ENCODE data around the gene ASCL1.

The ASCL1 gene

DNA sequence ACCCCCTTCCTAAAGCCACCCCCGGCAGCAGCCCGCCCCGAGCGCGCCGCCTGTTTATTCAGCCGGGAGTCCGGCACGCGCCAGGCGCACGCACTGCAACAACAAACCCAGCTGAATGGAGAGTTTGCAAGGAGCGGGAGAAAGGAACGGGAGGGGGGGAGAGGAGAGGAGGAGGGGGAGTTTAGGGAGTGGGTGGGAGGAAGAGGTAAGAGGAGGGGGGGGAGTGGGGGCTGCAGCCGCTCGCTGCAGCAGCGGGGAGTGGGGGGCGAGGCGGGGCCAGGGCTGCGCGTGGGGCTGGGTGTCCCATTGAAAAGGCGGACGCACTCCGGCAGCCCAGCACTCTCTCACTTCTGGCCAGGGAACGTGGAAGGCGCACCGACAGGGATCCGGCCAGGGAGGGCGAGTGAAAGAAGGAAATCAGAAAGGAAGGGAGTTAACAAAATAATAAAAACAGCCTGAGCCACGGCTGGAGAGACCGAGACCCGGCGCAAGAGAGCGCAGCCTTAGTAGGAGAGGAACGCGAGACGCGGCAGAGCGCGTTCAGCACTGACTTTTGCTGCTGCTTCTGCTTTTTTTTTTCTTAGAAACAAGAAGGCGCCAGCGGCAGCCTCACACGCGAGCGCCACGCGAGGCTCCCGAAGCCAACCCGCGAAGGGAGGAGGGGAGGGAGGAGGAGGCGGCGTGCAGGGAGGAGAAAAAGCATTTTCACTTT is at the start of gene ASCL1:
Gene ASCL1 (plus strand): TSS at position 336 of the 712 bp plus-strand sequence. CDS start 571 bp downstream, outside the sequence.
- DNase-seq (ENCODE audit: low read depth): no peak

GRCh38 chr12:102907918-102908317 is 49.6 kb upstream of the ASCL1 start:
- no peak for DNase-seq (ENCODE audit: low read depth)

- DNase-seq (ENCODE audit: low read depth): no peak
Measured at GRCh38 chr12:102910137-102910536, 47.3 kb upstream of the ASCL1 start.

DNA sequence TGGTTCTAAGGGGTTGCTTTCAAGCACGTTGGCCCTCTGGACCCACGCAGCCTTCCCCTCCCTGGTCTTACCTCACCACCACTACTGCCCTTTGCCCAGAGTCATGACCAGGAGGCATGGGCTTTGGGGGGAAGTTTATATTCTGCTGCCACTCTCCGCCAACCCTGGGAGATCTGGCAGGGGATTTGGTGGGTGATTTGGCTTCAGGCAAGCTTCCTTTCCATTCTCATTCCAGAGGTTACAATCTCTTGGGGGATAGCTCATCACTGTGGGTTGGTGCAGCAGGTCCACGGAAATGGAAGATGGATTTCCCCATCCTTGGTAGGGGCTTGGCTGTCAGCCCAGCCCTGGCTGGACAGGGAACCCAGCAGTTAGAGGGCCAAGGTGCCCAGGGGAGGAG is 46.7 kb upstream of the ASCL1 start:
- DNase-seq (ENCODE audit: low read depth): no peak

GRCh38 chr12:102911320-102911719 is 46.2 kb upstream of the ASCL1 start:
- no peak for DNase-seq (ENCODE audit: low read depth)

DNA sequence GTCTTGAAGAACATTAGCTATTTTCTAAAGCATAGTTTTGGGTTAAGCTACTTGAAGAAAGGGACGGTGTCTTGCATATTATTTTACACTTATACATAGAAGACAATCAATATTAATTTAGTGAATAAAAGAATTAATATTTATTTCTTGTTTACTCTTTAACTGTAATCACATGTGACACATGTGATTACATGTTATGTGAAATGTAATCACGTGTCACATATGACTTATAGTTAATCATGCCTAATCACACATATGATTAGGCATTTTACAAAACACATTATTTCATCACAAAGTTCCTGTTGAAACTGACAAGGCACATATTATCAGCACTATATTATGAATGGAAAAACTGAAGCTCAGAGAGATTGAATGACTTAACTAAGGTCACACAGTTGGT is 45.2 kb upstream of the ASCL1 start:
- no peak for DNase-seq (ENCODE audit: low read depth)

DNA sequence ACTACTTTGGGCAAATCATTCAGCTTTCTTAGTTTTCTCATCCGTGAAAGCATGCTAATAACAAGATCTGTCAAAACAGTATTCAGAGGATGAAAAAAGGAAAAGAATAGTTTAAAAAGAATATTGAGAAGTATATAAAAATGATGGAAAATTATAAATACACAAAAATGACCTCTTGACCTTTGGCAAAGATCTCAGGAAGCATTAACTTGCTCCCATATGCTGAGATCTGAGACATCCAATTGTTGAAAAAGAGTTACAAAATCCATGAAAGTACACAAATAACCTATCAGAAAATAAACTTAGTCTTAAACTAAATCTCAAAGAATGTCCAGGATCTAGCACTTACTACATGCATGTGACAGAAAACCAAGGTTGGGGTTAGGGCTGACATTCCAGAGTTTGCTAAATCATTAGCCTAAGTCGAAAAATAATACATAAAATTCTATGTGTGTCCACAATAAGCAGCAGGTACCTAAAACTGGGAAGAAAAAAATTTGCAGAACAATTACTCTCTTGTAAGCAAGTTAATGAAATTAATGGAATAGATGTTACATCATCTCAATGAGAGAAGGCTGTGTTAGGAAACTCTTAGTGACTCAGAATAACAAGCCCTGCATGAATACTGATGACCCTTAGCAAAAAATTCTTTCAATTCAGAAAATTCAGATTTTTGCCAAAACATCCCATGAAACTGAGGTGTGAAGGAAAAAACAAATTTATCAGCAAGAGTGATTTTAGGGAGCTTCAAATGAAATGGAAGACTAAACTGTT is 43.8 kb upstream of the ASCL1 start:
- DNase-seq (ENCODE audit: low read depth): no peak

GRCh38 chr12:102916252-102917025 is 41.0 kb upstream of the ASCL1 start:
- DNase-seq (ENCODE audit: low read depth): no peak

DNA sequence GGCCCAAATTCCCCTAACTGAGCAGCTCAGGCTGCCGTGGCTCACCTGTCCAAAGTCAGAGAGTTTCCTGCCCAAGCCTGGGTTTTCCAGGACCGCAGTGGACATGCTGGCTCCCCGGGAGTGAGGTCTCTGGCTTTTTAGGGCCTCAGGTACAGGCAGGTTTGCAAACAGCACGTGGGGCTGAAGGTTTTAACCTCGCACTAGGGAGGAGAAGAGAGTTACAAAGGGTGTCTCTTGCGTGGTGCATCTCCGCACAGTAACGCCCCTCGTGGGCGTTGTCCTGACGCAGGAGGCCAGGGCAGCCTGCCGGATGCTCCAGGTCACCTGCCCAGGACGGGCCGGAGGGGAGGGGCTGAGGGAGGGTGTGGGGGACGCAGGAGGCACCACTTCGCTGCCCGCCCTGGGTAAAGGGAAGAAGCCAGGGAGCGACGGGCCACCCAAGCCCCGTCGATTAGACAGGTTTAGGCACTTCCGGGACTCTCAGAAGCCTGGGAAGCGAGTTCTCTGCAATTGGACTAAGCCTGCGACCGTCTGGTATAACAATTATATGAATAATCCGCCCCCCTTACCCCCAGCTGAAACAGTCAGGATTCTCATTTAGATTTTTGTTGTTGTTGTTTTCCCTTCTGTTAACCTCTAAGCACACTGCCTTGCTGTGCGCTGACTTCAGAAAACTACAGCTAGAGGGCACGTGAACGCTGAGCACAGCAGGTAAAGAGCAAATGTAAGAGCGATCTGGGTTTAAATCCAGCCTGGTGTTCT is 40.3 kb upstream of the ASCL1 start, which contains the start of gene PAH:
Gene PAH (minus strand): TSS at position 219 of the 762 bp plus-strand sequence. CDS start 114 bp downstream, at position 105.
- DNase-seq (ENCODE audit: low read depth): no peak

GRCh38 chr12:102918840-102919239 is 38.6 kb upstream of the ASCL1 start:
- DNase-seq (ENCODE audit: low read depth): no peak

- no peak for DNase-seq (ENCODE audit: low read depth)
Measured at GRCh38 chr12:102920271-102920670, 37.2 kb upstream of the ASCL1 start.

DNA sequence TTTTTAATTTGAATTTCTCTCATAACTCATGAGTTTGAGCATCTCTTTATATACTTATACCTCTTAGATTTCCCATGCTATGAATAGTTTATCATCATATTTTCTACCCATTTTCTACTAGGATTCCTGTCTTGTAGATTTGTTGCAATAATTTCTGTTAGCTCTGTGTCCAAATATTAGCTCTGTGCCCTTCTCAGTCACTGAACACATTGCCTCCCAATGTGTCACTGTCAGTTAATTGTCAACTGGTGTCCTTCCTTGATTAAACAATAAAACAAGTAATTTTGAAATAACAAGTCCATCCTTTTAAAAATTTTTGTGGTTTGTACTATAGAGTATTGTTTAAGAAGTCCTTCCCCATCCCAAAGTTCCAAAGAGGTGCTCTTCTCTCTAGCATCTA is 36.2 kb upstream of the ASCL1 start:
- DNase-seq (ENCODE audit: low read depth): no peak

DNA sequence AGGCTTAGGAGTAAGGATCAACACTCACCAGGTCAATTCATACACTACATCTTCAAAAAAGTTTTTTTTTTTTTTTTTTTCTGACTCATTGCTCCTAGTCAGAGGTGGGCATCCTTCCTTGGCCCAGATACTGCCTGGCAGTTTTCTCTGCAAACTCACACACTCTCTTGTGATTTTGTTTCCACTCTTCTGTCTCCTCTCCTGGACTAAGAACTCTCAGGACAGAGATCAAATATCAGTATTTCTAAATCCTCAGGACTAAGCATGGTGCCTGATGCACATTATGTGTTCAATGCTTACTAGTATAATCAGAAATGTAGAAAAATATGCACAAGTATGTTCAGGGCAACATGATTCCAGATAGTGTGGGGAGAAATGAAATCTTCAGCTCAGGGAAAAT is 30.3 kb upstream of the ASCL1 start:
- DNase-seq (ENCODE audit: low read depth): no peak

- no peak for DNase-seq (ENCODE audit: low read depth)
Measured at GRCh38 chr12:102933168-102933567, 24.3 kb upstream of the ASCL1 start.

DNA sequence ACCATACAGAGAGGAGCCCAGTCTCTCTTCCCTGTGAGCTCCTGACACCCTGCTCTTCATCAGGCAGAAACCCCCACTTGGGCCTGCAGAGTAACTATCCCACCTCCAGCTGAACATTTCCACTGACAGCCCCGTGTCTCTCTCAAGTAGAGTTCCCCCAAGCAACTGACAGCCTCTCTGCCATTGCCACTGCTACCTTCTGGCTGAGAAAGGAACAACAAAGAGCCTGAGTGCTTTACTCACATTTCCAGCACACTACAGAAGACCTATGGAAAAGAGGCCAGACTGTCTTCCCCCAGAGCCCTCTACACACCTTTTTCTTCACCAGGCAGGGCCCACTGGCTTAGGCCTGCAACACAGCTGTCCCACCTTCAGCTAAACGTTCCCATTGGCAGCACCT is 18.4 kb upstream of the ASCL1 start:
- no peak for DNase-seq (ENCODE audit: low read depth)

GRCh38 chr12:102939670-102940222 is 17.7 kb upstream of the ASCL1 start:
- no peak for DNase-seq (ENCODE audit: low read depth)

GRCh38 chr12:102946042-102946441 is 11.4 kb upstream of the ASCL1 start:
- no peak for DNase-seq (ENCODE audit: low read depth)

DNA sequence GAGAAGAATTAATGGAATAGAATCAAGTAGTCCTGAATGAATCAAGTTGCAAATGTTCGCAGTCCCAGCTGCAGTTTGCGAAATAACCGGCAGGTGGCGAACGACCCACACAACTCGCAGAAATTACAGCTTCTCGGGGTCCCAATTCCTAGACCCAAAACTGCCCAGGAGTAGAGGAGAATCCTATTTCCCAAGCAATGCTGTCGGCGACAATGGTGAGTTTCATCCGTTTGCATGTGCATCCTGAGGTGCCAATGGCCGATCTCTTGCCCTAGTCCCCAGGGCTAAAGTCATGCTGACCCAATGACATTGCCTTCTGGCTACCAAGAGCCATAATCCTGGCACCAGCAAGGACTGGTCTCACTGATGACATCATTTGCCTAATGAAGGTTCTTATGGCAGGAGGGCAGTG is 8.5 kb upstream of the ASCL1 start:
- no peak for DNase-seq (ENCODE audit: low read depth)

GRCh38 chr12:102950107-102950949 is 7.1 kb upstream of the ASCL1 start:
- DNase-seq (ENCODE audit: low read depth): no peak

DNA sequence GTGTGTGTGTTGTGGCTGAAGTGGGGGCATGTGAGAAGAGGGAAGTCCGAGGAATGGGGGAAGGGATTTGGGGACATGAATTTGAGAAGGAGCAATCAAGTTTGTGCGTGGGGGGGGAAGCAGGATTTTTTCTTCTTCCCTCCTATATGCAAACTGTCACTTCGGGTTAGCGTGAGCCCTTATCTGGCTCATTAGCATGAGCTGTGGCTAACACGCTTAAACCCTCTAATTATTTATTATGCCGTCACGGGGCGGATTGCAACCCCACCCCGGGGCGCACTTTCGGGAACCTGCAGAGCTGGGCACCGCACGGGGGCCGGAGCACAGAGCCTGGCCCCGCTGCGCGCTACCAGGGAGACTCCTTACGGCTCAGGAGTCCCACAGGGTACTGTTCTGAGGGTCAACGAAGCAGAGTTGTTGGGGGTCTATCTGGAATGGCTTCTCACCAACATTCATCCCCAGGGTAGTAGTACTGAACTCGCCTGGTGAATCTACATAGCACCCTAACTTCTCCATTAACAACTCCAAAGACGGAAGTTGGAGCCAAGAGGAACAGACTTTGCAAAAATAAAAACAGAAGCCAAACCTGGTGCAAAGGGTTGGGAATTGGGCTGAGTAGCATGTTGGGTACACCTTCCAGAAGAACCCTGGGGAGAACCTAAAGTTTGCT is 6.4 kb upstream of the ASCL1 start:
- no peak for DNase-seq (ENCODE audit: low read depth)
